Stimulated activated effector memory CD8-positive, alpha-beta T cell treated with anti-CD3 and anti-CD28 coated beads, Interleukin-12 subunit alpha, Interleukin-12 subunit beta, amount 100 ng/mL, for 72 hours (primary cell): ENCODE measurements around the gene GSG1L2.

Source experiments
- ATAC-seq: fragments of 150-1000 bp; cut with Tn5 transposase; 2 replicates; pipeline ENCODE4 v1.10.0; 2021
- DNase-seq, 2 donors: peaks; one replicate each; pipeline ENCODE4 v3.0.0; 2021 to 2022; ENCODE audit warnings: low spot score in 2 of 2
- H3K27ac Mint-ChIP-seq: one replicate; pipeline ENCODE4 v1.8.0; 2022; ENCODE audit warnings: mild to moderate bottlenecking, mixed read lengths
- H3K36me3 Mint-ChIP-seq: one replicate; pipeline ENCODE4 v1.8.0; 2022; ENCODE audit warnings: mild to moderate bottlenecking, mixed read lengths
- H3K4me1 Mint-ChIP-seq: one replicate; pipeline ENCODE4 v1.8.0; 2022; ENCODE audit warnings: mixed read lengths
- H3K4me3 Mint-ChIP-seq: one replicate; pipeline ENCODE4 v1.8.0; 2022; ENCODE audit warnings: mild to moderate bottlenecking, mixed read lengths
- H3K9me3 Mint-ChIP-seq: one replicate; pipeline ENCODE4 v1.8.0; 2022; ENCODE audit warnings: mixed read lengths

Gene GSG1L2

GRCh38 chr17:9821921-9822320 lies at the start of gene GSG1L2:
Gene GSG1L2 (minus strand): TSS chr17:9822079. CDS start chr17:9822071, 8 bp downstream.
- Mint-ChIP-seq H3K4me3 (no peak within 1 kb of the TSS), H3K9me3 (no peaks in the 10 kb centered on the region), H3K36me3 (no peaks in the 10 kb centered on the region), H3K4me1 (no peaks in the 10 kb centered on the region), H3K27ac (no peak within 1 kb of the TSS)
- DNase-seq, result no peak
- no peak for ATAC-seq

DNA sequence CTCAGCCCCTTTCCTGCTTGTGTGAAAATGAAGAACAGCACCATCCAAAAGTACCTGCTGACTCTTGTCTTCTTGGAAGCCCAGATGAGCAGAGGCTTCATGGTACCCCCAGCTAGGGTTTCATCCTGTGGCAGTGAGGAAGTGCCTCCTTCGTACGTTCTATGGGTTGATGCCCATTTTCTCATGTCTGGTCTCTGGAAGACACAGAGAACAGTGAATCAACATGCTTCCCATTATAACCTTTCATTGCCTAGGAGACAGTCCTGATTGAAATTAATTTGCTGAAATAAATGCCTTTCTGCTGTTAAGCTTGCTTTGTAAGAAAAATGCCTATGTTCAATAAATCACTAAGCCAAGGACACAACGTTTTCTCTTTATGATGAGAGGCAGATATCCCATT lies 46.7 kb upstream of the GSG1L2 start:
- DNase-seq (no peak), ATAC-seq (no peak)
- Mint-ChIP-seq H3K36me3 (no peaks in the 10 kb centered on the region), H3K4me3 (no peak overlapping the region), H3K27ac (no peak overlapping the region), H3K4me1 (no peaks in the 10 kb centered on the region), H3K9me3 (no peaks in the 10 kb centered on the region)

DNA sequence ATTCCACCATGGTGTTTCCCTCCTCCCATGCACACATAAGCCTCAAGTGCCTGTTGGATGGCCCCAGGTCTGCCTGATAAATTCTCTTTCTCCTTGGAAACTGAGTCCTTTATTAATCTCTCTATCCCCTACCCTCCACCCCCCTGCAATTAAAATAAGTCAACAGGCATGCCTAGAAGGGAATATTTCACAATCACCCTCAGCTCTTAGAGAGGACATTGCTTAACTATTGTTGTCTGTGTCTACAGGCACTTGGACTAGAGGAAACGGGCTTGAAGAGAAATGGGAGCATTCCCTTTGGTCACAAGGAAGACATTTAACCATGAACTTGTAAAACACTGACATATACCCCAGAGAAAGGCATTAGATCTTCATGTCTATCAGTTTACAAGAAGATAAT lies 43.7 kb upstream of the GSG1L2 start:
- Mint-ChIP-seq H3K36me3 (no peaks in the 10 kb centered on the region), H3K9me3 (no peaks in the 10 kb centered on the region), H3K27ac (no peak overlapping the region), H3K4me1 (no peaks in the 10 kb centered on the region), H3K4me3 (no peak overlapping the region)
- DNase-seq (no peak), ATAC-seq (no peak)

DNA sequence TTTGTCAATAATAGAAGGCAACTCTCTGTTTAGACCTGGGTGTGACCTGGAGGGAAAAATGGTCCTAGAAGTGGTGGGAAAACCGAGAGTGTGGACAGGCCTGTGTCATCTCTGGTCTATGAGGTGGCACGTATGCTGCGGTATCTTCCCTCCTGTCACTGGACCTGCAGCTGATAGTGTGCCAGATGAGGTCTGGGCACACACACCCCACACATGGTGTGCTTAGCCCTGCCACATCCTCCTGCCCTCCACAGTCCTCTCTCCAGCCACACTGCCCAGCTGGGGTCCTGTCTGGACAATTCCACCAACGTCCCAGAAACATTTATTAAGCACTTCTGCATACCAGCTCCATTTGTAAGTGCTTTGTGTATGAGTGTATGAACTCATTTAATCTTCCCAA lies 41.1 kb upstream of the GSG1L2 start:
- no peak for ATAC-seq
- no peaks in the 10 kb centered on the region for H3K36me3 Mint-ChIP-seq
- no peak for DNase-seq
- H3K4me1 Mint-ChIP-seq, result no peaks in the 10 kb centered on the region
- H3K27ac Mint-ChIP-seq, result no peak overlapping the region
- no peak overlapping the region for H3K4me3 Mint-ChIP-seq
- H3K9me3 Mint-ChIP-seq, result peaks cover 2% of the 10 kb centered on the region

- Mint-ChIP-seq H3K36me3 (no peaks in the 10 kb centered on the region), H3K9me3 (peaks cover 2% of the 10 kb centered on the region), H3K4me1 (no peaks in the 10 kb centered on the region), H3K4me3 (no peak overlapping the region), H3K27ac (no peak overlapping the region)
- no peak for DNase-seq
- no peak for ATAC-seq
Measured at GRCh38 chr17:9862220-9862619, 40.3 kb upstream of the GSG1L2 start.

DNA sequence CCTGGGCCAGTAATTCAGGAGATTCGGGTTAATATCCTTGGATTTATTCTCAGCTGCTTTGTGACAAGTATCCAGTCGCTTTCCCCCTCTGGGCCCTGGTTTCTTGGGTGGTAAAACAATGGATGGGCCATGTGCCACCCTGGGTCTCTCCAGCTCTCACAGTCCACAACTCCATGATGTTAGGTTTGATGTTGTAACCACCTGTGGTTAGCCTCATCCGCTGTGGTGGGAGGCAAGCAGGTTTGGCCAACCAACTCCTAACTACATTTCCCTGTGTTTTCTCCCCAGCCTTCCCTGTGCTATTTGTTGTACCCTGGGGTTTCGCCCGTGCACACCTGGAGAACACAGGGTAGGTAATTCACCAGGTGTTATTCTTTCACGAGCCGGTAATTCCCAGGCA lies 39.0 kb upstream of the GSG1L2 start:
- no peak for ATAC-seq
- Mint-ChIP-seq H3K9me3 (peaks cover 2% of the 10 kb centered on the region), H3K36me3 (no peaks in the 10 kb centered on the region), H3K4me1 (no peaks in the 10 kb centered on the region), H3K27ac (no peak overlapping the region), H3K4me3 (no peak overlapping the region)
- no peak for DNase-seq

- DNase-seq, result no peak
- H3K4me3 Mint-ChIP-seq, result no peak overlapping the region
- H3K27ac Mint-ChIP-seq, result no peak overlapping the region
- H3K4me1 Mint-ChIP-seq, result no peaks in the 10 kb centered on the region
- peaks cover 2% of the 10 kb centered on the region for H3K9me3 Mint-ChIP-seq
- no peak for ATAC-seq
- H3K36me3 Mint-ChIP-seq, result no peaks in the 10 kb centered on the region
Measured at GRCh38 chr17:9859781-9860180, 37.9 kb upstream of the GSG1L2 start.

DNA sequence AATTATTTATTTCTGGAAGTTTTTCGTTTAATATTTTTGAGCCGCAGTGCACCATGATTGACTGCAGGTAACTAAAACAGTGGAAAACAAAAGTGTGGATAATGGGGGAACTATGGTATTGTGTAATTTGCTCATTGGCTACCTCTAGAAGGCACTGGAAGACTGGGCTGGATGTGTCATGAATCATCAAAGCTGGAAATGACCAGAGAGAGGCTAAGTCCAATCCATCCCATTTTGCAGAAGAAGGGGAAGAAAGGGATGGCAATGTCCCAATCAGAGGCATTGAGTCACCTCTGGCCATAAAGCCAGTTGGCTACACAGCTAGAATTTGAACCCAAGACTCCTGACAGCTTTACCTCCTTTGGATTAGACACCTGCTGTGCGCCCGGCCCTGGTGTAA lies 33.2 kb upstream of the GSG1L2 start:
- DNase-seq, result no peak

GRCh38 chr17:9854255-9854654 lies 32.4 kb upstream of the GSG1L2 start:
- H3K4me1 Mint-ChIP-seq, result no peaks in the 10 kb centered on the region
- DNase-seq, result no peak
- no peaks in the 10 kb centered on the region for H3K36me3 Mint-ChIP-seq
- H3K4me3 Mint-ChIP-seq, result no peak overlapping the region
- ATAC-seq, result no peak
- no peak overlapping the region for H3K27ac Mint-ChIP-seq
- peaks cover 2% of the 10 kb centered on the region for H3K9me3 Mint-ChIP-seq

More for the DNA sequence above, 33.2 kb upstream of the GSG1L2 start:
- Mint-ChIP-seq H3K4me1 (no peaks in the 10 kb centered on the region), H3K9me3 (peaks cover 2% of the 10 kb centered on the region), H3K36me3 (no peaks in the 10 kb centered on the region), H3K27ac (no peak overlapping the region), H3K4me3 (no peak overlapping the region)
- no peak for ATAC-seq

- no peak overlapping the region for H3K4me3 Mint-ChIP-seq
- ATAC-seq (no peak), DNase-seq (no peak)
- H3K4me1 Mint-ChIP-seq, result no peaks in the 10 kb centered on the region
- no peaks in the 10 kb centered on the region for H3K9me3 Mint-ChIP-seq
- no peak overlapping the region for H3K27ac Mint-ChIP-seq
- H3K36me3 Mint-ChIP-seq, result no peaks in the 10 kb centered on the region
Measured at GRCh38 chr17:9850151-9850550, 28.3 kb upstream of the GSG1L2 start.

- H3K9me3 Mint-ChIP-seq, result no peaks in the 10 kb centered on the region
- H3K36me3 Mint-ChIP-seq, result no peaks in the 10 kb centered on the region
- ATAC-seq (no peak), DNase-seq (no peak)
- H3K4me1 Mint-ChIP-seq, result no peaks in the 10 kb centered on the region
- H3K27ac Mint-ChIP-seq, result no peak overlapping the region
- H3K4me3 Mint-ChIP-seq, result no peak overlapping the region
Measured at GRCh38 chr17:9845306-9845705, 23.4 kb upstream of the GSG1L2 start.

DNA sequence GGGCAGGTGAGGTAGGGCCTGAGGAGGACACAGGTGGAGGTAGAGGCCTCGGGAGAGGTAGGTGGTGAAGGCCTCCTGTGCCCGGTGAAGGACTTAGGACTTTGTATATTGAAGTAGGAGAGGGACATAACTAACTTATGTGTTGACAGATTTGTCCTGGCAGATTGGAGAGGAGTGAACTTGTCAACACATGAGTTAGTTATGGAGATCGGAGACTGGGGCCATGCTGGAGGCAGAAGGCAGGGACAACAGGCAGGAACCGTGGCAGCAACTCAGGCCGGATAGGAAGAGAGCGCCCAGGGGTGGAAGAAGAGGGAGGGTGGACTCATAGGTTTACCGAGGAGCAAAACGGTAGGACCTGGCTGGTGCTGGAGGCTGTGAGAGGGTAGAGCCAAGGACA lies 22.3 kb upstream of the GSG1L2 start:
- Mint-ChIP-seq H3K4me3 (no peak overlapping the region), H3K27ac (no peak overlapping the region), H3K4me1 (no peaks in the 10 kb centered on the region), H3K9me3 (no peaks in the 10 kb centered on the region), H3K36me3 (no peaks in the 10 kb centered on the region)
- ATAC-seq (no peak), DNase-seq (no peak)

- no peak overlapping the region for H3K4me3 Mint-ChIP-seq
- H3K4me1 Mint-ChIP-seq, result no peaks in the 10 kb centered on the region
- no peak overlapping the region for H3K27ac Mint-ChIP-seq
- DNase-seq (no peak), ATAC-seq (no peak)
- no peaks in the 10 kb centered on the region for H3K9me3 Mint-ChIP-seq
- no peaks in the 10 kb centered on the region for H3K36me3 Mint-ChIP-seq
Measured at GRCh38 chr17:9843152-9844010, 21.5 kb upstream of the GSG1L2 start.

DNA sequence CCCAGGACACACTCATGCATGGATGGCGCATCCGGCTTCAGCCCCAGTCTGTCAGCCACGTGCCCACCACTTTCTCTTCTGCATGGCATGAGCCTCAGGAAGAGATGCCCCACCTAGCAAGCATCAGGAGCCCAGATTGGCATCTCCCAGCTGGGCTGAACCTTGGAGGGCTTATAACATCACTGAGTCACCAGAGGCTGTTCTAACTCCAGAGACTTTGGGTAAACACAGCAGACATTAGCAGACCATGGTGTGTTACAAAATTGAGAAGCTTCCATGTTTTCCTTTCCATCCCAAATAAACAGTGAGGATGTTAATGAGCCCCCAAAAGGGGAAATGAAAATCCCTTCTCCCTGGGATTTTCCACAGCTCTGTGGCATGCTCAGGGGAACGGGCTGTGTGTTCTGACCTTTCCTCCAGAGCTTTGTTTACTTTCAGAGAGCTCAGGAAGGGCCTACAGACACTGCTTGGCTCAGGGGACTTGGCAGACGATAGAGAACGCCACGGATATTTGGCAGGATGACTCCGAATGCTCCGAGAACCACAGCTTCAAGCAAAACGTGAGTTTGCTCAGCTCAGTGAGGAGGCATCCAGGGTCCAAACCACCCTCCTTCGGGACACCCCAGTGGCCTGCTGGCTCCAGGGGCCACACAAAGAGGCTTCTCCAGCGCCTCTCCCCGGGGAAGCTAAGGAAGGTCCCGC lies 20.3 kb upstream of the GSG1L2 start:
- ATAC-seq, result no peak
- no peak overlapping the region for H3K27ac Mint-ChIP-seq
- H3K9me3 Mint-ChIP-seq, result no peaks in the 10 kb centered on the region
- H3K4me1 Mint-ChIP-seq, result no peaks in the 10 kb centered on the region
- no peak overlapping the region for H3K4me3 Mint-ChIP-seq
- no peaks in the 10 kb centered on the region for H3K36me3 Mint-ChIP-seq
- no peak for DNase-seq

DNA sequence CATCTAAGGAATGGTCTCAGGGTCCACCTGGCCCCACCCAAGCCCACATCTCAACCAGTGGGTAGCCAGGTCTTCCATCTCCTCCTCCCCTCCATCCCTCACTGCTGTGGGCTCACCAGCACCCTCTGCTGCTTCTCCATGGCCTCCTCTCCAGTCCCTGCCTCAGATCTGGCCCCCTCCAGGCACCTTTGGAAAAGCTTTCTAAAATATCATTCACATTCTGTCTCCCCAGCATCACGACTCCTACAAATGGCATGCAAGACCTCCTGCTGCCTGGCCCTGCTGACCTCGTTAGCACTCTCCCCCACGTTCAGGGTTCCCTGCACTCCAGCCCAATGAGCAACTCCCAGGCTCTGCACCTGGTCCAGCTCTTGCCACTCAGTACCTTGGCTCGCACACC lies 17.6 kb upstream of the GSG1L2 start:
- no peaks in the 10 kb centered on the region for H3K9me3 Mint-ChIP-seq
- no peak for ATAC-seq
- H3K4me3 Mint-ChIP-seq, result no peak overlapping the region
- H3K4me1 Mint-ChIP-seq, result no peaks in the 10 kb centered on the region
- DNase-seq, result no peak
- no peaks in the 10 kb centered on the region for H3K36me3 Mint-ChIP-seq
- H3K27ac Mint-ChIP-seq, result no peak overlapping the region
